K562 (cell line): ENCODE results near the gene CCDC28B. TPM values are rescaled to one million over a fixed set of nuclear protein-coding genes. Genes with fewer than 3 reads are reported as not detected.

Source experiments
- ATAC-seq: fragments of 200-7000 bp; cut with Tn5 transposase; 3 replicates; pipeline ENCODE4 v1.9.1; 2020; ENCODE audit warnings: moderate library complexity
- BruUV-seq: library from RNA; stranded (reverse); fragments of 400-500 nt; replicated peaks from 2 replicates; lab custom pipeline; 2021; lab: Mats Ljungman, UMichigan
- CTCF ChIA-PET: fragments of 300-600 bp; formaldehyde crosslinking; extraction: SDS; loops from one replicate; lab custom pipeline; 2021; ENCODE audit warnings: low intra/inter-chr PET ratio; lab: Yijun Ruan, JAX
- POLR2A ChIA-PET: fragments of 300-600, 350-650 bp; sonication (Branson Sonifier 250); formaldehyde crosslinking; extraction: SDS; loops from one replicate; lab custom pipeline; 2021; ENCODE audit warnings: antibody characterized with exemption, inconsistent platforms; lab: Yijun Ruan, JAX
- DNase-seq, 4 experiments: peaks; one replicate each; pipeline versions ENCODE4 v3.0.0 to v3.0.0-alpha.2; 2011 to 2018; ENCODE audit warnings: low spot score in 3 of 4, mixed read lengths in 3 of 4; ENCODE audit errors: extremely low read depth in 1 of 4
- FAIRE-seq: peaks from 2 replicates; lab custom pipeline; 2011; peaks lifted over from hg19 to GRCh38; lab: Jason Lieb, UNC
- H2AFZ ChIP-seq: 2 replicates; pipeline ENCODE4 v1.6.0; 2011; ENCODE audit warnings: low read depth, low read length, control low read depth, inconsistent platforms
- H3K27ac ChIP-seq: fragments of 200-600 bp; 3 replicates; pipeline ENCODE4 v1.8.0; 2011; ENCODE audit warnings: low read depth, mild to moderate bottlenecking, control low read depth, inconsistent platforms, low read length, moderate library complexity, mixed read lengths; ENCODE audit errors: extremely low read depth
- H3K27me3 ChIP-seq, 2 experiments: fragments of 300-600 bp in 1 of 2; 2 replicates in 1 of 2; 3 replicates in 1 of 2; pipeline versions ENCODE4 v1.6.0 to v1.8.0; 2011; ENCODE audit warnings: inconsistent platforms in 2 of 2, low read length in 2 of 2, mild to moderate bottlenecking in 1 of 2, mixed read lengths in 1 of 2, moderate library complexity in 1 of 2; ENCODE audit not compliant: control insufficient read depth in 2 of 2, insufficient read depth in 2 of 2
- H3K36me3 ChIP-seq: fragments of 300-600 bp; 3 replicates; pipeline ENCODE4 v1.8.0; 2011; ENCODE audit warnings: mild to moderate bottlenecking, low read length, inconsistent platforms; ENCODE audit not compliant: control insufficient read depth, insufficient read depth
- H3K4me1 ChIP-seq, 2 experiments: fragments of 200-600 bp in 1 of 2; replicated peaks in 1 of 2; 2 replicates in 1 of 2; 3 replicates in 1 of 2; pipeline versions ENCODE4 v1.5.1 to v1.8.0; 2011; ENCODE audit warnings: inconsistent platforms in 2 of 2, low read length in 2 of 2, mild to moderate bottlenecking in 1 of 2, mixed read lengths in 1 of 2, moderate library complexity in 1 of 2; ENCODE audit not compliant: control insufficient read depth in 2 of 2, insufficient read depth in 2 of 2
- H3K4me2 ChIP-seq: 2 replicates; pipeline ENCODE4 v1.6.1; 2011; ENCODE audit warnings: low read length, control low read depth, inconsistent platforms, mixed read lengths; ENCODE audit not compliant: insufficient read depth
- H3K4me3 ChIP-seq: fragments of 200-600 bp; sonication (generic), shearing (Covaris generic); 2 replicates; pipeline ENCODE4 v1.5.1; 2016; ENCODE audit warnings: control low read depth, inconsistent platforms
- H3K79me2 ChIP-seq: fragments of 200-600 bp; 3 replicates; pipeline ENCODE4 v1.8.0; 2011; ENCODE audit warnings: low read length, inconsistent platforms; ENCODE audit not compliant: control insufficient read depth, insufficient read depth
- H3K9ac ChIP-seq, 2 experiments: 2 replicates each; pipeline versions ENCODE4 v1.6.0 to v1.6.1; 2011; ENCODE audit warnings: low read depth in 2 of 2, low read length in 2 of 2, control low read depth in 1 of 2, inconsistent platforms in 1 of 2, mild to moderate bottlenecking in 1 of 2, mixed read lengths in 1 of 2; ENCODE audit not compliant: insufficient read depth in 1 of 2
- H3K9me1 ChIP-seq: one replicate; pipeline ENCODE4 v1.6.0; 2011; ENCODE audit warnings: inconsistent platforms, mild to moderate bottlenecking, low read length, moderate library complexity; ENCODE audit not compliant: control insufficient read depth, insufficient read depth
- H3K9me3 ChIP-seq: replicated peaks from 2 replicates; pipeline ENCODE4 v1.5.1; 2011; ENCODE audit warnings: low read depth, low read length, inconsistent platforms; ENCODE audit not compliant: control insufficient read depth, insufficient read depth
- H4K20me1 ChIP-seq: replicated peaks from 2 replicates; pipeline ENCODE4 v1.6.1; 2011; ENCODE audit warnings: low read length, inconsistent platforms, mixed read lengths; ENCODE audit not compliant: control insufficient read depth, insufficient read depth
- CBFA2T3 ChIP-seq: fragments of 450-650 bp; IDR thresholded peaks from 2 replicates; pipeline ENCODE4 v1.6.1; 2017
- GTF2E2 ChIP-seq: fragments of 200-800 bp; sonication (Bioruptor generic); IDR thresholded peaks from 2 replicates; pipeline ENCODE4 v1.6.1; 2016; ENCODE audit warnings: missing genetic modification characterization, missing compliant biosample characterization
- POLR2A ChIP-seq: fragments of 450-650 bp; conservative IDR thresholded peaks from 2 replicates; pipeline ENCODE4 v1.6.1; 2016
- POLR2G ChIP-seq: fragments of 200-400 bp; formaldehyde crosslinking; IDR thresholded peaks from 2 replicates; pipeline ENCODE4 v1.6.1; 2017; ENCODE audit warnings: low read depth, mild to moderate bottlenecking, antibody characterized with exemption, low read length, moderate library complexity
- RBFOX2 ChIP-seq: fragments of 200-400 bp; formaldehyde crosslinking; IDR thresholded peaks from 2 replicates; pipeline ENCODE4 v1.6.1; 2017; ENCODE audit warnings: low read depth, mild to moderate bottlenecking, low read length, moderate library complexity
- TEAD2 ChIP-seq: fragments of 450-650 bp; IDR thresholded peaks from 2 replicates; pipeline ENCODE4 v1.6.1; 2016; ENCODE audit warnings: missing genetic modification characterization, control low read depth, missing compliant biosample characterization
- WGBS: fragments of 100-300 bp; shearing (Covaris generic); methylation state at CpG from one replicate; pipeline ENCODE4 v1.1.6; 2016; ENCODE audit warnings: low coverage, mixed read lengths; ENCODE audit not compliant: insufficient coverage; ENCODE audit errors: missing lambda C conversion rate; 5-methylcytosine and 5-hydroxymethylcytosine counted together
- in situ Hi-C: fragments of 300-500 bp; cut with MboI; formaldehyde crosslinking; loops from 4 replicates; pipeline ENCODE4 v1.15.0; 2018; ENCODE audit warnings: inconsistent platforms, mixed read lengths
- intact Hi-C: fragments of 100-400 bp; cut with micrococcal nuclease; formaldehyde crosslinking; loops from 2 replicates; pipeline ENCODE4 v1.14.2; 2022
- polyA plus RNA-seq, 8 experiments: library from polyadenylated mRNA; depleted of rRNA in 4 of 8; stranded (reverse) in 5 of 8; unstranded in 3 of 8; fragments of >200 nt; fragmentation: Nextera tagmentation in 2 of 8; fragmentation: Illumina TruSeq in 1 of 8; extraction: Ambion mirVana in 2 of 8; extraction: Trizol in 1 of 8; gene quantifications; 2 replicates each; pipeline versions ENCODE4 v1.2.1 to v1.2.3, GENCODE V29; 2011 to 2014; ENCODE audit warnings: inconsistent platforms in 1 of 8, missing spikeins in 1 of 8
- total RNA-seq, 7 experiments: library from RNA; depleted of rRNA in 6 of 7; stranded (reverse); fragments of >200 nt in 6 of 7; fragmentation: Illumina TruSeq in 2 of 7; extraction: Trizol in 2 of 7; gene quantifications; 2 replicates each; pipeline versions ENCODE4 v1.2.1 to v1.2.3, GENCODE V29; 2011 to 2021; ENCODE audit warnings: low replicate concordance in 1 of 7

The CCDC28B gene
- total and polyA plus RNA-seq, 9 of the 15 experiments (the other 6 are each of a cell fraction or from before 2014, with no cell fraction given): 5.7 to 54.5 (median 31.7) TPM

DNA sequence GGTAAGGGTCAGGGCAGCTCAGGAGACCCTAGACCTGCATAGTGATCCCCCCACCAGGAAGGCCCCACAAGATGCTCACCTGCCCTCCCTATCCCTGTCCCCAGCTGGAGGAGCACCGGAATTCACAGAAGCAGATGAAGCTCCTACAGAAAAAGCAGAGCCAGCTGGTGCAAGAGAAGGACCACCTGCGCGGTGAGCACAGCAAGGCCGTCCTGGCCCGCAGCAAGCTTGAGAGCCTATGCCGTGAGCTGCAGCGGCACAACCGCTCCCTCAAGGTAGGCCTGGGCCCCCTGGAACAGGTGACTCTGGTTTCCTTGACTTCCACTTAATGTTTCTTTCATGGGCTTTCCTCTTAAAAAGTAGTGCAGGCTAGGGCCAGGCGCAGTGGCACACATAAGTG is 12.5 kb upstream of the CCDC28B start:
- FAIRE-seq (no peak), ATAC-seq (no peak), DNase-seq (no peak)
- H3K4me2 ChIP-seq: no peak overlapping the region
- H3K9me3 ChIP-seq: no peaks in the 10 kb centered on the region
- WGBS: over 99% methylated on average over 9 of the region's 9 CpGs
- BruUV-seq: no TSS peak
- H3K9me1 ChIP-seq: peaks cover 4% of the 10 kb centered on the region
- H3K9ac ChIP-seq: peak overlapping the region in 1 of 2 experiments; percentile 29; a peak in 1 of 4 replicates
- ChIA-PET CTCF (no interaction called here), POLR2A (interaction anchor here (0.6 to 11.6 kb wide), 4 partner anchors 8 to 114 kb away, joined by 3 to 201 read pairs (median 4); partner anchors contain the start of genes CCDC28B and TXLNA)
- no peak overlapping the region for H2AFZ ChIP-seq
- H3K4me1 ChIP-seq: peaks cover 3% of the 10 kb centered on the region in 2 experiments; a peak in 3 of 5 replicates
- H4K20me1 ChIP-seq: no peaks in the 10 kb centered on the region
- no peak overlapping the region for H3K27ac ChIP-seq
- no peaks in the 10 kb centered on the region for H3K27me3 ChIP-seq
- intact Hi-C loops: loop anchor here (10.0 kb wide), 1 partner anchor 173 kb away; the partner anchor contains the start of gene KHDRBS1
- peaks cover 91% of the 10 kb centered on the region for H3K36me3 ChIP-seq
- H3K4me3 ChIP-seq: no peak overlapping the region
- TF ChIP-seq CBFA2T3 (no peak), RBFOX2 (peak; percentile 54; the same call in 1 of the 2 replicates)
- TF ChIP-seq, all 486 proteins: peak for 1
- H3K79me2 ChIP-seq: peaks cover 36% of the 10 kb centered on the region
- in situ Hi-C loops: no loop called here

DNA sequence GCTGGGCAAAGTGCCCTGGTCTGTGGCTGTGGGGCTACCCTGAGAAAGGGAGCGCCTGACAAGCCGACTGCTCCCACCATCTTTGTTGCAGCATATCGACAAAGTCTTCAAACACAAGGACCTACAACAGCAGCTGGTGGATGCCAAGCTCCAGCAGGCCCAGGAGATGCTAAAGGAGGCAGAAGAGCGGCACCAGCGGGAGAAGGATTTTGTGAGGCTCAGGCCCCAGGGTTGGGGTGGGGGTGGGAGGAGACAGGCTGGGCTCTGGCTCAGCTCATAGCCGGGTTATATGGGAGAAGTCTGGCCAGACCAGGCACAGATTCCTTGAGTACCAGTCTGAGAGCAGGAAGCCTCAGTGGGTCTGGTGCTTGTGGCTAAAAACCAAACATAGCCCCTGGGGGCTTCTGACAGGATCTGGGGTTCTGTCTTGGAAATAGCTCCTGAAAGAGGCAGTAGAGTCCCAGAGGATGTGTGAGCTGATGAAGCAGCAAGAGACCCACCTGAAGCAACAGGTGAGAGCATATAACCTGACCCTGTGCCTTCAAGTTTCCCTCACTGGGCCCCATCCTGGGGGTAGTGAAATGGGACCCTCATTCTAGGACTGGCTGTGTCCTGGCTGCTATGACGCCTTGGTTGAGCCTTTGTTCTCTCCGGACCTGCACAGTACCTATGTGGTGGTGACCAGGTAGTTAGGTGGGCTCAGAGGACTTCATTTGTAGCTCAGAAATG is 8.0 kb upstream of the CCDC28B start:
- Histone ChIP-seq H3K4me3 (no peak overlapping the region), H3K36me3 (peaks cover 99% of the 10 kb centered on the region), H3K27ac (no peak overlapping the region), H2AFZ (no peak overlapping the region), H3K4me1 (peaks cover 0 to 5% of the 10 kb centered on the region in 2 experiments; a peak in 1 of 5 replicates), H3K9me3 (no peaks in the 10 kb centered on the region), H3K4me2 (no peak overlapping the region), H3K9me1 (no peaks in the 10 kb centered on the region), H3K79me2 (peaks cover under 1% of the 10 kb centered on the region; the same call in 1 of the 3 replicates), H4K20me1 (no peaks in the 10 kb centered on the region; the same call in none of the 2 replicates), H3K9ac (peak overlapping the region in 1 of 2 experiments; percentile 19; a peak in 1 of 4 replicates), H3K27me3 (no peaks in the 10 kb centered on the region)
- FAIRE-seq (no peak), DNase-seq (no peak), ATAC-seq (no peak)
- intact Hi-C loops (no loop called here), in situ Hi-C loops (no loop called here)
- TF ChIP-seq GTF2E2: no peak
- TF ChIP-seq POLR2G: peak; percentile 50; the same call in 1 of the 2 replicates
- 0 out of 2 replicates have a peak, but pooled peaks have one; percentile 11 for TF ChIP-seq POLR2A
- TF ChIP-seq TEAD2 (tag): no peak
- peak; percentile 50 for TF ChIP-seq RBFOX2
- 95% methylated on average over 8 of the region's 8 CpGs for WGBS
- ChIA-PET POLR2A (interaction anchor here (0.5 to 10.8 kb wide), 8 partner anchors 8 to 356 kb away, joined by 3 to 201 read pairs (median 6); partner anchors contain the start of genes CCDC28B, DCDC2B, IQCC and TXLNA), CTCF (no interaction called here)
- BruUV-seq: no TSS peak
